Activated CD8-positive, alpha-beta memory T cell treated with anti-CD3 and anti-CD28 coated beads, Interleukin-2, amount 50 U/mL, for 48 hours (primary cell): ENCODE results near the gene NBEA.

ENCODE experiments used
- DNase-seq: peaks from one replicate; pipeline ENCODE4 v3.0.0-alpha.2; 2020

The NBEA gene

DNA sequence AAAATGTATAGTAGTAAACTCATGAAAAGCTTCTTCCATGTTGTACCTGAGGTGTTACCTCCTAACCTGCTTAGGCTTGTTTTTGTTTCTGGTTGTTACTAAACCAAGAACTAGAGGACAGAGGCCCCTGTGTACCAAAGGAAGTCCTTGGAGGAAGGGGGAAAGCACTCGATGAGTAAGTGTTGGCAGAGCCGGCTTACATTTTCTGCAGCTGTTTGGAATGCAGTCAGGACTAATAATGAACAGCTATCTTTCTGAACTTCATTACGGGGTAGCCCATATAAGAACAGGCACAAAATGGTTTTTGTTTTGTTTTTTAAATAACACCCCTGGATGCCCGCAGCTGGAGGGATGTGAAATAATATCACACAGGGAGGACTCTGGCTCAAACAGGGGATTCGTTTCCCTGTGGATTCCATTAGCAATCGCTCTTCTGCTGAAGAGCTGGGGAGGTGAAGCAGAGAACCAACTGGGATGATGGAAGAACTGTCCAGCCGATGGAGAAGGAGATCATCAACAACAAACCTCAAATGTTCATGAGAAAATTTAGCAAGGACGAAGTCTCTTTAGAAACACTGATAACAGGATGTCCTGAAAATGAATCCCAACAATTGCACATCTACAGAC lies 748.6 kb downstream of the NBEA start:
- no peak for DNase-seq

DNA sequence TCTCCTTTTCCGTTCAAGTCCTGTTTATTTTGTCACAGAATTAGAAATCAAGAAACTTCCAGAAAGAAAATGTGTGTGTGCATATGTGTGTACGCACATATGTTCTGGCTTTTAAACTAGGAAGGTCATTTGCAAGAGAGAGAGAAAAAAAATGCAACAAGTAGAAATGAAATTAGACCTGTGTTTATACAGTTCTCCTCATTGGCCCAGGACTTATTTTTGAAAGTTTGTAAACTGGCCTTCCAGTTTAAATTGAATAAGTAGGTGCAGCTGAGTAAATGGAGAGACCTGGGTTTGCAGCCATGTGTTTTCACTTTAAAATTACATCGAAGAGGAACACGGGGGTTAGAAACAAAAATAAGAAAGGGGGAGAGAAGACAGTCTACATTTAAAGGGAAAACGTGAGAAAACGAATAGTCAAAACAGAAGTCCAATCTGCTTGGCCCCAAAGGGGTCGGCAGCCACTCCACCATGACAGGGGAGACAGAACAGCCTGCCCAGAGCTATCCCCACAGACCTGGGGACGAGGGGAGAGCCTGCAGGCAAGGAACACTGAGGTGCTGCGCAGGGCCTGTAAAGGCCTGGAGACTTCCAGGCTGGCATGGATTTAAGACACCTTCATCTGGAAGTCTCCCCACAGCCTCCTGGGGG lies 751.2 kb downstream of the NBEA start:
- no peak for DNase-seq

- DNase-seq: no peak
Observed at GRCh38 chr13:35694031-35694430, 752.0 kb downstream of the NBEA start.

DNA sequence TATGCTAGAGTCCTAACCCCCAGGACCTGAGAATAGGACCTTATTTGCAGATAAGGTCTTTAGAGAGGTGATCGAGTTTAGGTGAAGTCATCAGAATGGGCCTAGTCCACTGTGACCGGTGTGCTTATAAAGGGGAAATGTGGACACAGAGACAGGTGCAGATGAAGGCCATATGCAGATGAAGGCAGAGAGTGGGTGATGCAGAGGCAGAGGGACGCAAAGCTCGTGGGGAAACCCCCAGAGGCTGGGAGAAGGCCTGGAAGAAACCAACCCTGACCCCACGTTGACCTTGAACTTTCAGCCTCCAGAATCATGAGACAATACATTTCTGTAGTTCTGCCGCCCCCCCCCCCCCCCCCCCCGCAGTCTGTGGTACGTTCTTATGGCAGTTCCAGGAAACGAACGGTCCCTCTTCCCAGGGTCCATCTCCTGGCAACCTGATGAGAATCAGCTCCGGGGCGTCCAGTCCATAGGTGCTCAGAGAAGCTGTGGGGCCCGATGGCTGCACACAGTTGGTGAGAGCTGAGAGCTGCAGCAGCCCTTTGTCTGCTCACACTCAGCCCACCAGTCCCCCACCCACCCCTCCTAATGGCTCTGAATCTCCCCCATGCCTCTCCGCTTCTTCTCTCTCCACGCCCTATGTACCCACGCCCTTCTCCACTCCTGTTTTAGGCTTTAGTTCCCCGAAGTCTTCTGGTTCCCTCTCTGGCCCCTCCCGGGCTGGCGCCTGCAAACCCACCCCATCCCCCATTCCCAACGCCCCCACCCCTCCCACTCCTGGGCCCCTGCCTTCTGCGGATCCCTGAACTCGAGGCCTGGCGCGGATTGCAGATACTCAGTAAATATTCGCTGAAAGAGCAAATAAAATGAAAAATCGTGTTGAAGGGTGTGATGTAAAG lies 752.7 kb downstream of the NBEA start:
- DNase-seq: no peak

- no peak for DNase-seq
Observed at GRCh38 chr13:35695448-35695770, 753.3 kb downstream of the NBEA start.

GRCh38 chr13:35697186-35697730 lies 755.2 kb downstream of the NBEA start:
- no peak for DNase-seq

- no peak for DNase-seq
Observed at GRCh38 chr13:35698911-35699576, 757.0 kb downstream of the NBEA start.

DNA sequence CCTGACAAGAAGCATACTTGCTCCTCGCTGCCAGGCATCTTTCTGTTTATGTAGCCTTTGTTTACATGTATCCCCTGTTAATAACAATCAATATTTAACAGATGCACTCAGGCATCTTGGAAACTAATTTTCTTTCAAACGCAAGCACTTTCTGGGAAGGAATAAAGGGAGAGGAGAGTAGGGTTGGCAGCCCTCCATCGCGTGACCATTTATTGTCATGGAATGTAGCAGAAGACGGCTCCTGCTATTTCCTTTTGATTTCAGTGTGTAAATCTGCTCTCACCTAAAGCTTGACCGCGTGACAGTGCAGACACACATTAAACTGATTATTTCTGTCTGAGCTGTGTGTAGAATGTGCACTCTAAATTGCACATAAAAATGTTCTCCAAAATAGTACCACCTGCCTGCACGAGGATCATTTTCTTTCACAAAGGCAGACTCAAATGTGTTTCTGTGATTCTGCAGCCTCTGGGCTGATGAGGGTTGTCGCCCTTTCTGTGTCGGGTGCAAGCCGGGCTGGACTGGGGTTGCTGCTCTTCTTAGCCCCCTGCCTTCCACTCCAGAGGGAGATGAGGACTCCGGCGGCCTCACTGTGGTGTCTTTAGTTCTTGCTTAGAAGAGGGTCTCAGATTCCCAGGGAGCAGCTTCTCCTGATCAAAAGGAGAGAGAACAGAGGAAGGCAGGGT lies 757.9 kb downstream of the NBEA start:
- no peak for DNase-seq

GRCh38 chr13:35700671-35701070 lies 758.6 kb downstream of the NBEA start:
- no peak for DNase-seq

DNA sequence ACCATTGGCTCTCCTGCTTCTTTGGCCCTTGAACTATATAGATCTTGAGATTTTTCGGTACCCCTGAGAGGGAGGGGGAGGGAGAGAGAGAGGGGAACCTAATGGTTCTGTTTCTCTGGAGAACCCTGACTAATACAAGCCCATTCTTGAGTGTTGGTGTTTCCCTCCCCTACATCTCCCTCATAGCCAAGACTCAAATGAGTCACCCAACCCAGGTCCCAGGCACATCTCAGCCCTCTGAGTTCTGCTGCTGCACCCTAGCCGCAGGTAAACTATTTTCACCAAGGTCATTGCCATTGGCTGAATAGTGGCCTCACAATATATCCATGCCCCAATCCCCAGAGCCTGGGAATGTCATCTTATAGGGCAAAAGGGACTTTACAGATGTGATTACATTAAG lies 760.2 kb downstream of the NBEA start:
- DNase-seq: no peak

DNA sequence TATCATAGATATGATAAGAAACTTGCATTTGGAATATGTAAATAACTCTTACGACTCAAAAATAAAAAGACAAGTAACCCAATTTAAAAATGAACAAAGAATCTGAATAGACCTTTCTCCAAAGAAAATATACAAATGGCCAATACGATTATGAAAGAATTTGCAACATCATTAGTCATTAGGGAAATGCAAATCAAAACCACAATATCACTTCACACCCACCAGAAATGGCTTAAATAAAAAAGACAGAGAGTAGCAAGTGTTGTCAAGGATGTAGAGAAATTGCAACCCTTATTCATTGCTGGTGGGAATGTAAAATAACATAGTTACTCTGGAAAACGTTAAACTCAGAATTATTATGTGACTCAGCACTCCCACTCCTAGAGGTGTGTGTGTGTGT lies 761.0 kb downstream of the NBEA start:
- DNase-seq: no peak

DNA sequence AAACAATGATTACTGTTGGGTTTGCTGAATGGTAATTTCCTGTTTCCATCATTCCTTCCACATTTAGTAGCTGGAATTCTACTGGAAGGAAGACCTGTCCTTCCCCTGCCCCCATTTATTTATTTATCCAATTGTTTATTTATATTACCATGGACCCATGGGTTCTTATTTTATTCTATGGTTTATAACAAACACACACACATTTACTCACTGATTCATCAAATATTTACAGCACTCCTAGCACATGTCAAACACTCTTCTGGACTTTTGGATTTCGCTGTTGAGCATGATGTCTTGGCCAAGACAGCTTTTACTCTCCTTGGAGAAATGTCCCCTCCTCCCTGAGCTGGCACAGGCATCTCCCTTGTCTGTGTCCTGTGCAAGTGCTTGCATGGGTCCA lies 762.3 kb downstream of the NBEA start:
- DNase-seq: no peak

DNA sequence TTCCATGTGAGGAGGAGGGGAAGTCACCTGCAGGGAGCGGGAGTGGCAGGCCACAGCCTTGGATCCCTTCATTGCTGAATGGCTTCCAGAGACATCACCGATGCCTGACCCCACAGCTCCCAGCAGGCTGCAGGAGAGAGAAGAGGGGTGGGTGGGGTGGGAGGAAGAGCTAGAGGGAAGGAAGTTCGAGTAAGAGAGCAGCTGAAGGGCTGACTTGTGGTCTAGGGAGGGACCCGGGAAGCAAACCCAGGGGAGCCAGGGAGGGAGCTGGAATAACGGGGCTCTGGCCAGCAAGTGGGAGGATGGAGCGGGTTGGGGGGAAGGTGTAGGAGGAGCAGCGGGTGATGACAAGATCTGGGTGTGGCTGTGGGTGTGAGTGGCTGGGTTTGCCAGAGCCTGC lies 764.2 kb downstream of the NBEA start:
- DNase-seq: no peak

DNA sequence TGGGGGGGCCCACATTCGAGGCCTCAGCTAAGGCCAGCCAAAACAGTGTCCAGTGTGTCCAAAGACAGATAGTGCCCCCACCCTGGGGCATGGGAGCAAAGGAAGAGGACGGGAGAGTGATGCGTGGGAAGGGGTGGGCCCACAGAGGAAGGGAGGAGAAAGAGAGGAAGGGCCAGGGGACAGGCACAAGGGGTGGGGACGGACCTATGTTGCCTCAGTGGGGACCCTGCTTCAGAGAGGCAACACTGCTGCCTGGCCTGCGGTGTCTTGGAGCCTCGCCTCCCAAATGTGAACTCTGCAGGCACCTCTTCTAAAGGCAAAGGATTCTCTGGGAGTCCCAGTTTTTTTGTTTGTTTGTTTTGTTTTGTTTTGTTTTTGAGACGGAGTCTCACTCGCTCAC lies 764.7 kb downstream of the NBEA start:
- no peak for DNase-seq

GRCh38 chr13:35711909-35712308 lies 769.8 kb downstream of the NBEA start:
- DNase-seq: no peak

DNA sequence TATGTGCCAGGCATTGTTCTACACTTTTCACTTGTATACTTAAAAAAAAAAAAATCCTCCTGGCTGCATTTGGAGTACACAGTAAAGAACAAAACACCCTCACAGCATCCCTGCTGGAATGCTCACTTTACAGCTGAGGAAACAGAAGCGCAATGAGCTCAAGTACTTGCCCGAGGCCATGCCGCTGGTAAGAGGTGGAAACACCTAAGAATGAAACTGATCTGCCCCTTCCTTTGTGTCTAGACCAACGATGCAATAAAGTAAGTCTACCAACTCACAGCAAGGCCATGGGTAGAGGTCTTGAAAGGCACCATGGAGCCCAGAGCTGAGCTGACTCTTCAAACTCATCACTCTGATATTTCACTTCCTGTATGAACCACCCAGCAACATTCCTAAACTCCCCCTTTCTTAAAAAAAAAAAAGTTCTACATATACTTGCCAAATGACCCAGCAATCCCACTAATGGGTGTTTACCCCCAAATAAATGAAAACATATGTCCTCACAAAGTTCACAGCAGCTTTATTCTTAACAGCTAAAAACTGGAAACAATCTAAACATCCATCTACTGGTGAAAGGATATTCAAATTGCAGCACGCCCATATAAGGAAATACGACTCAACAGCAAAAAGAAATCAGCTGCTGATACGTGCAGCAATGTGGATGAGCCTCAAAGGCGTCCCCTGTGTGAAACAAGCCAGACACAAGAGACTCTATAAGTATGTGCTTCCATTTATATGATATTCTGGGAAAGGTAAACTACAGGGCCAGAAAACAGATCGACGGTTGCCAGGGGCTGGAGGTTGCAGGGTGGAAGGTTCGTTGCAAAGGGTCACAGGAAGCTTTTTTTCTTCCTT lies 771.1 kb downstream of the NBEA start:
- DNase-seq: no peak

DNA sequence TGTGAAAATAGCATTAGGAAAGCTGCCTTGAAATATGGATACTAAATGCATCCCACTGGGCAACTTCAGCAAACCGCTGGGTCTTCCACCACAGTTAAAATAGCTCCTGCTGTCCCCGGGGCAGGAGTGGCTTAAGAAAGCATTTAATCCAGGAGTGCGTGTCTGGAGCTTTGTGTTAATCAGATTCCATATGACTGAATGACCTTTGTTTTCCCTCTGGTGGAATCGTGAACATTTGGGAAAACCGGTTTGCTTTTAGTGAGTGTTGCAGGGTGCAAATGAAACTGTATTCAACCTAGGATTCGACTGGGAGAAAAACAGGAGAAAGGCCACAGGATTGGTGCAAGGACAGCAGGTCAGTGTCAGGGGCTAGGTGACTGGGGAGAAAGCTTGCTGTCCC lies 772.1 kb downstream of the NBEA start:
- DNase-seq: no peak

GRCh38 chr13:35714588-35715377 lies 772.7 kb downstream of the NBEA start:
- DNase-seq: no peak

GRCh38 chr13:35716186-35716585 lies 774.1 kb downstream of the NBEA start:
- no peak for DNase-seq

GRCh38 chr13:35716729-35717128 lies 774.7 kb downstream of the NBEA start:
- no peak for DNase-seq

- DNase-seq: no peak
Observed at GRCh38 chr13:35718084-35718483, 776.0 kb downstream of the NBEA start.
